K562 (cell line): ENCODE measurements around the gene MLYCD. TPM values are rescaled to one million over a fixed set of nuclear protein-coding genes. Genes with fewer than 3 reads are reported as not detected.
A peak's percentile ranks its signal among the peaks of the same experiment; 100 is the strongest.

Source experiments
- CHD7 ChIP-seq: fragments of 200-600 bp; sonication (generic); IDR thresholded peaks from one replicate; pipeline ENCODE4 v1.6.1; 2012; ENCODE audit warnings: mild to moderate bottlenecking, low read depth, low read length, inconsistent platforms
- ZBTB40 ChIP-seq, 2 experiments: fragments of 450-650 bp in 1 of 2; sonication (generic) in 1 of 2; formaldehyde crosslinking in 1 of 2; IDR thresholded peaks; 2 replicates each; pipeline versions ENCODE4 v1.7.1 to v1.9.0; 2016 to 2022; ENCODE audit warnings: inconsistent platforms in 1 of 2, mild to moderate bottlenecking in 1 of 2, missing genetic modification reagents in 1 of 2
- polyA plus RNA-seq, 8 experiments: library from polyadenylated mRNA; depleted of rRNA in 4 of 8; stranded (reverse) in 5 of 8; unstranded in 3 of 8; fragments of >200 nt; fragmentation: Nextera tagmentation in 2 of 8; fragmentation: Illumina TruSeq in 1 of 8; extraction: Ambion mirVana in 2 of 8; extraction: Trizol in 1 of 8; gene quantifications; 2 replicates each; pipeline versions ENCODE4 v1.2.1 to v1.2.3, GENCODE V29; 2011 to 2014; ENCODE audit warnings: inconsistent platforms in 1 of 8, missing spikeins in 1 of 8
- total RNA-seq, 7 experiments: library from RNA; depleted of rRNA in 6 of 7; stranded (reverse); fragments of >200 nt in 6 of 7; fragmentation: Illumina TruSeq in 2 of 7; extraction: Trizol in 2 of 7; gene quantifications; 2 replicates each; pipeline versions ENCODE4 v1.2.1 to v1.2.3, GENCODE V29; 2011 to 2021; ENCODE audit warnings: low replicate concordance in 1 of 7

The MLYCD gene
- total and polyA plus RNA-seq, 9 of the 15 experiments (the other 6 are each of a cell fraction or from before 2014, with no cell fraction given), result 0.15 to 2.0 (median 1.0) TPM

- TF ChIP-seq ZBTB40 (IDR thresholded peaks at IDR 0.05), result peak; percentile 58
- TF ChIP-seq ZBTB40 (CRISPR knock-in tag; IDR thresholded peaks at IDR 0.05), result no peak
- TF ChIP-seq CHD7, result no peak
These were observed 470 bp downstream of the MLYCD start (continued) for GRCh38 chr16:83899272-83899897.
